Measurements from ENCODE around the gene PTPN23. TPM values are rescaled to one million over a fixed set of nuclear protein-coding genes. Genes with fewer than 3 reads are reported as not detected.

The PTPN23 gene
- total RNA-seq, 2 experiments from 2014 or later: 13.6 to 40.0 TPM

GRCh38 chr3:47342151-47342550 lies 38.7 kb upstream of the PTPN23 start:
- CTCF ChIA-PET (ENCODE audit: unreplicated experiment): no interaction called here
- no peak for DNase-seq (ENCODE audit: low spot score)
- no peaks in the 10 kb centered on the region for H4K20me1 ChIP-seq (ENCODE audit: insufficient read depth, low read length)

GRCh38 chr3:47342812-47343211 lies 38.0 kb upstream of the PTPN23 start:
- Histone ChIP-seq H3K4me2 (ENCODE audit: low read length) (no peak overlapping the region), H3K27ac (ENCODE audit: low read depth, low read length, poor library complexity, severe bottlenecking) (no peak overlapping the region), H4K20me1 (ENCODE audit: insufficient read depth, low read length) (no peaks in the 10 kb centered on the region), H3K9me2 (ENCODE audit: insufficient read depth, low read length) (no peaks in the 10 kb centered on the region), H3K79me2 (ENCODE audit: insufficient read depth, low read depth, low read length) (no peaks in the 10 kb centered on the region), H3K4me3 (ENCODE audit: low read depth, low read length, poor library complexity, severe bottlenecking) (no peak overlapping the region), H3K4me1 (ENCODE audit: insufficient read depth, low read length, poor library complexity, severe bottlenecking) (peaks cover 21% of the 10 kb centered on the region), H3K9me3 (ENCODE audit: low read length) (no peaks in the 10 kb centered on the region), H3K36me3 (ENCODE audit: insufficient read depth, low read length) (peaks cover 79% of the 10 kb centered on the region), H2AFZ (ENCODE audit: low read length) (no peak overlapping the region)
- CTCF ChIA-PET (ENCODE audit: unreplicated experiment): no interaction called here
- BruUV-seq (replicated peaks): no TSS peak
- POLR2A ChIA-PET: no interaction called here
- intact Hi-C loops (cut with micrococcal nuclease; ENCODE audit: unreplicated experiment): no loop called here
- no peak for DNase-seq (ENCODE audit: low spot score)
- no peak for TF ChIP-seq EZH2phosphoT487 (IDR thresholded peaks at IDR 0.05; ENCODE audit: borderline replicate concordance, low read depth, low read length)
- TF ChIP-seq CTCF (conservative IDR thresholded peaks at IDR 0.05; ENCODE audit: low read length): no peak

More at GRCh38 chr3:47342151-47342550, 38.7 kb upstream of the PTPN23 start:
- POLR2A ChIA-PET: no interaction called here
- intact Hi-C loops (cut with micrococcal nuclease; ENCODE audit: unreplicated experiment): no loop called here
- no peak overlapping the region for H3K4me2 ChIP-seq (ENCODE audit: low read length)
- peaks cover 85% of the 10 kb centered on the region for H3K36me3 ChIP-seq (ENCODE audit: insufficient read depth, low read length)
- no peak overlapping the region for H2AFZ ChIP-seq (ENCODE audit: low read length)
- H3K4me1 ChIP-seq (ENCODE audit: insufficient read depth, low read length, poor library complexity, severe bottlenecking): peaks cover 16% of the 10 kb centered on the region
- no peak for TF ChIP-seq CTCF (conservative IDR thresholded peaks at IDR 0.05; ENCODE audit: low read length)
- no peak for TF ChIP-seq EZH2phosphoT487 (IDR thresholded peaks at IDR 0.05; ENCODE audit: borderline replicate concordance, low read depth, low read length)
- no peak overlapping the region for H3K4me3 ChIP-seq (ENCODE audit: low read depth, low read length, poor library complexity, severe bottlenecking)
- no TSS peak for BruUV-seq (replicated peaks)
- no peaks in the 10 kb centered on the region for H3K79me2 ChIP-seq (ENCODE audit: insufficient read depth, low read depth, low read length)
- no peaks in the 10 kb centered on the region for H3K9me2 ChIP-seq (ENCODE audit: insufficient read depth, low read length)
- H3K9me3 ChIP-seq (ENCODE audit: low read length): no peaks in the 10 kb centered on the region
- no peak overlapping the region for H3K27ac ChIP-seq (ENCODE audit: low read depth, low read length, poor library complexity, severe bottlenecking)

- H3K4me1 ChIP-seq (ENCODE audit: insufficient read depth, low read length, poor library complexity, severe bottlenecking): peaks cover 21% of the 10 kb centered on the region
- peaks cover 71% of the 10 kb centered on the region for H3K36me3 ChIP-seq (ENCODE audit: insufficient read depth, low read length)
- no peak for TF ChIP-seq CTCF (conservative IDR thresholded peaks at IDR 0.05; ENCODE audit: low read length)
- TF ChIP-seq EZH2phosphoT487 (IDR thresholded peaks at IDR 0.05; ENCODE audit: borderline replicate concordance, low read depth, low read length): no peak
- POLR2A ChIA-PET: interaction anchor here (0.5 to 0.6 kb wide), 2 partner anchors 138 to 657 kb away, joined by 4 to 5 read pairs; no protein-coding TSS in a partner anchor
- H4K20me1 ChIP-seq (ENCODE audit: insufficient read depth, low read length): no peaks in the 10 kb centered on the region
- DNase-seq (ENCODE audit: low spot score): no peak
- no peak overlapping the region for H3K4me2 ChIP-seq (ENCODE audit: low read length)
- H3K9me3 ChIP-seq (ENCODE audit: low read length): no peaks in the 10 kb centered on the region
- no peaks in the 10 kb centered on the region for H3K9me2 ChIP-seq (ENCODE audit: insufficient read depth, low read length)
- BruUV-seq (replicated peaks): no TSS peak
- no peak overlapping the region for H2AFZ ChIP-seq (ENCODE audit: low read length)
- intact Hi-C loops (cut with micrococcal nuclease; ENCODE audit: unreplicated experiment): no loop called here
- no peaks in the 10 kb centered on the region for H3K79me2 ChIP-seq (ENCODE audit: insufficient read depth, low read depth, low read length)
- H3K27ac ChIP-seq (ENCODE audit: low read depth, low read length, poor library complexity, severe bottlenecking): no peak overlapping the region
- H3K4me3 ChIP-seq (ENCODE audit: low read depth, low read length, poor library complexity, severe bottlenecking): no peak overlapping the region
- CTCF ChIA-PET (ENCODE audit: unreplicated experiment): no interaction called here
Observed at GRCh38 chr3:47343471-47343971, 37.3 kb upstream of the PTPN23 start.
